ENCODE measurements around the gene CYBB.

Gene CYBB

GRCh38 chrX:37830371-37830770 is 50.5 kb downstream of the CYBB start:
- no peaks in the 10 kb centered on the region for H3K9me3 ChIP-seq (ENCODE audit: control insufficient read depth, insufficient read depth, low read depth, low read length)
- no peak overlapping the region for H3K27ac ChIP-seq (ENCODE audit: low read depth, low read length)
- no peaks in the 10 kb centered on the region; the same call in 1 of the 2 replicates for H3K27me3 ChIP-seq (ENCODE audit: control insufficient read depth, insufficient read depth, low read length)
- no peak overlapping the region for H3K4me3 ChIP-seq (ENCODE audit: low read depth, low read length)
- H3K4me1 ChIP-seq (ENCODE audit: control insufficient read depth, insufficient read depth, low read length), result no peaks in the 10 kb centered on the region
- no peak overlapping the region for H3K9ac ChIP-seq (ENCODE audit: low read length)
- H3K36me3 ChIP-seq (ENCODE audit: control insufficient read depth, insufficient read depth, low read length), result no peaks in the 10 kb centered on the region

- H3K4me3 ChIP-seq (ENCODE audit: low read depth, low read length), result no peak overlapping the region
- no peaks in the 10 kb centered on the region for H3K9me3 ChIP-seq (ENCODE audit: control insufficient read depth, insufficient read depth, low read depth, low read length)
- no peak overlapping the region for H3K9ac ChIP-seq (ENCODE audit: low read length)
- no peaks in the 10 kb centered on the region for H3K4me1 ChIP-seq (ENCODE audit: control insufficient read depth, insufficient read depth, low read length)
- H3K36me3 ChIP-seq (ENCODE audit: control insufficient read depth, insufficient read depth, low read length), result no peaks in the 10 kb centered on the region
- H3K27me3 ChIP-seq (ENCODE audit: control insufficient read depth, insufficient read depth, low read length), result no peaks in the 10 kb centered on the region; the same call in 1 of the 2 replicates
- H3K27ac ChIP-seq (ENCODE audit: low read depth, low read length), result no peak overlapping the region
These were observed 55.1 kb downstream of the CYBB start for GRCh38 chrX:37834937-37835336.

GRCh38 chrX:37840931-37841330 is 61.1 kb downstream of the CYBB start:
- H3K27ac ChIP-seq (ENCODE audit: low read depth, low read length), result no peak overlapping the region
- no peak overlapping the region for H3K4me3 ChIP-seq (ENCODE audit: low read depth, low read length)
- H3K9ac ChIP-seq (ENCODE audit: low read length), result no peak overlapping the region
- no peaks in the 10 kb centered on the region for H3K4me1 ChIP-seq (ENCODE audit: control insufficient read depth, insufficient read depth, low read length)
- H3K27me3 ChIP-seq (ENCODE audit: control insufficient read depth, insufficient read depth, low read length), result no peaks in the 10 kb centered on the region; the same call in 1 of the 2 replicates
- H3K9me3 ChIP-seq (ENCODE audit: control insufficient read depth, insufficient read depth, low read depth, low read length), result no peaks in the 10 kb centered on the region
- no peaks in the 10 kb centered on the region for H3K36me3 ChIP-seq (ENCODE audit: control insufficient read depth, insufficient read depth, low read length)

GRCh38 chrX:37844622-37845021 is 64.8 kb downstream of the CYBB start:
- no peaks in the 10 kb centered on the region; the same call in 1 of the 2 replicates for H3K27me3 ChIP-seq (ENCODE audit: control insufficient read depth, insufficient read depth, low read length)
- no peaks in the 10 kb centered on the region for H3K4me1 ChIP-seq (ENCODE audit: control insufficient read depth, insufficient read depth, low read length)
- no peak overlapping the region for H3K27ac ChIP-seq (ENCODE audit: low read depth, low read length)
- no peaks in the 10 kb centered on the region for H3K36me3 ChIP-seq (ENCODE audit: control insufficient read depth, insufficient read depth, low read length)
- H3K4me3 ChIP-seq (ENCODE audit: low read depth, low read length), result no peak overlapping the region
- no peak overlapping the region for H3K9ac ChIP-seq (ENCODE audit: low read length)
- H3K9me3 ChIP-seq (ENCODE audit: control insufficient read depth, insufficient read depth, low read depth, low read length), result no peaks in the 10 kb centered on the region

GRCh38 chrX:37846141-37846540 is 66.3 kb downstream of the CYBB start:
- H3K36me3 ChIP-seq (ENCODE audit: control insufficient read depth, insufficient read depth, low read length), result no peaks in the 10 kb centered on the region
- no peaks in the 10 kb centered on the region; the same call in 1 of the 2 replicates for H3K27me3 ChIP-seq (ENCODE audit: control insufficient read depth, insufficient read depth, low read length)
- H3K9ac ChIP-seq (ENCODE audit: low read length), result no peak overlapping the region
- H3K9me3 ChIP-seq (ENCODE audit: control insufficient read depth, insufficient read depth, low read depth, low read length), result 0 out of 2 replicates have a peak, but pooled peaks cover 2% of the 10 kb centered on the region
- no peak overlapping the region for H3K27ac ChIP-seq (ENCODE audit: low read depth, low read length)
- H3K4me3 ChIP-seq (ENCODE audit: low read depth, low read length), result no peak overlapping the region
- no peaks in the 10 kb centered on the region for H3K4me1 ChIP-seq (ENCODE audit: control insufficient read depth, insufficient read depth, low read length)

GRCh38 chrX:37846558-37846933 is 66.7 kb downstream of the CYBB start:
- H3K4me1 ChIP-seq (ENCODE audit: control insufficient read depth, insufficient read depth, low read length), result no peaks in the 10 kb centered on the region
- peak overlapping the region; percentile 80 for H3K4me3 ChIP-seq (ENCODE audit: low read depth, low read length)
- no peaks in the 10 kb centered on the region; the same call in 1 of the 2 replicates for H3K27me3 ChIP-seq (ENCODE audit: control insufficient read depth, insufficient read depth, low read length)
- H3K9me3 ChIP-seq (ENCODE audit: control insufficient read depth, insufficient read depth, low read depth, low read length), result 0 out of 2 replicates have a peak, but pooled peaks cover 2% of the 10 kb centered on the region
- H3K9ac ChIP-seq (ENCODE audit: low read length), result peak overlapping the region; percentile 66
- H3K36me3 ChIP-seq (ENCODE audit: control insufficient read depth, insufficient read depth, low read length), result no peaks in the 10 kb centered on the region
- no peak overlapping the region for H3K27ac ChIP-seq (ENCODE audit: low read depth, low read length)

- Histone ChIP-seq H3K27me3 (ENCODE audit: control insufficient read depth, insufficient read depth, low read length) (no peaks in the 10 kb centered on the region; the same call in 1 of the 2 replicates), H3K9ac (ENCODE audit: low read length) (peak within 1 kb of the TSS; percentile 66), H3K36me3 (ENCODE audit: control insufficient read depth, insufficient read depth, low read length) (no peaks in the 10 kb centered on the region), H3K4me3 (ENCODE audit: low read depth, low read length) (peak within 1 kb of the TSS; percentile 80), H3K9me3 (ENCODE audit: control insufficient read depth, insufficient read depth, low read depth, low read length) (0 out of 2 replicates have a peak, but pooled peaks cover 2% of the 10 kb centered on the region), H3K27ac (ENCODE audit: low read depth, low read length) (peak within 1 kb of the TSS; percentile 41; the same call in 1 of the 2 replicates), H3K4me1 (ENCODE audit: control insufficient read depth, insufficient read depth, low read length) (no peaks in the 10 kb centered on the region)
These were observed 67.3 kb downstream of the CYBB start, which contains the start of gene DYNLT3 for GRCh38 chrX:37846934-37847732. DYNLT3 (minus strand) TSS chrX:37847571; CDS start chrX:37847510, 61 bp downstream.

GRCh38 chrX:37847733-37848197 is 67.9 kb downstream of the CYBB start:
- Histone ChIP-seq H3K4me1 (ENCODE audit: control insufficient read depth, insufficient read depth, low read length) (no peaks in the 10 kb centered on the region), H3K9me3 (ENCODE audit: control insufficient read depth, insufficient read depth, low read depth, low read length) (0 out of 2 replicates have a peak, but pooled peaks cover 2% of the 10 kb centered on the region), H3K4me3 (ENCODE audit: low read depth, low read length) (peak overlapping the region; percentile 80), H3K27me3 (ENCODE audit: control insufficient read depth, insufficient read depth, low read length) (no peaks in the 10 kb centered on the region; the same call in 1 of the 2 replicates), H3K36me3 (ENCODE audit: control insufficient read depth, insufficient read depth, low read length) (no peaks in the 10 kb centered on the region), H3K9ac (ENCODE audit: low read length) (peak overlapping the region; percentile 5), H3K27ac (ENCODE audit: low read depth, low read length) (no peak overlapping the region)

GRCh38 chrX:37854148-37854547 is 74.3 kb downstream of the CYBB start:
- Histone ChIP-seq H3K9ac (ENCODE audit: low read length) (no peak overlapping the region), H3K4me3 (ENCODE audit: low read depth, low read length) (no peak overlapping the region), H3K4me1 (ENCODE audit: control insufficient read depth, insufficient read depth, low read length) (no peaks in the 10 kb centered on the region), H3K27me3 (ENCODE audit: control insufficient read depth, insufficient read depth, low read length) (no peaks in the 10 kb centered on the region; the same call in 1 of the 2 replicates), H3K36me3 (ENCODE audit: control insufficient read depth, insufficient read depth, low read length) (no peaks in the 10 kb centered on the region), H3K27ac (ENCODE audit: low read depth, low read length) (no peak overlapping the region), H3K9me3 (ENCODE audit: control insufficient read depth, insufficient read depth, low read depth, low read length) (peaks cover 8% of the 10 kb centered on the region)

GRCh38 chrX:37854748-37855147 is 74.9 kb downstream of the CYBB start:
- H3K9me3 ChIP-seq (ENCODE audit: control insufficient read depth, insufficient read depth, low read depth, low read length), result peaks cover 8% of the 10 kb centered on the region
- H3K4me3 ChIP-seq (ENCODE audit: low read depth, low read length), result no peak overlapping the region
- no peak overlapping the region for H3K27ac ChIP-seq (ENCODE audit: low read depth, low read length)
- no peaks in the 10 kb centered on the region for H3K4me1 ChIP-seq (ENCODE audit: control insufficient read depth, insufficient read depth, low read length)
- no peaks in the 10 kb centered on the region; the same call in 1 of the 2 replicates for H3K27me3 ChIP-seq (ENCODE audit: control insufficient read depth, insufficient read depth, low read length)
- no peaks in the 10 kb centered on the region for H3K36me3 ChIP-seq (ENCODE audit: control insufficient read depth, insufficient read depth, low read length)
- no peak overlapping the region for H3K9ac ChIP-seq (ENCODE audit: low read length)

- H3K4me3 ChIP-seq (ENCODE audit: low read depth, low read length), result no peak overlapping the region
- H3K36me3 ChIP-seq (ENCODE audit: control insufficient read depth, insufficient read depth, low read length), result no peaks in the 10 kb centered on the region
- H3K9me3 ChIP-seq (ENCODE audit: control insufficient read depth, insufficient read depth, low read depth, low read length), result peaks cover 6% of the 10 kb centered on the region
- no peaks in the 10 kb centered on the region; the same call in 1 of the 2 replicates for H3K4me1 ChIP-seq (ENCODE audit: control insufficient read depth, insufficient read depth, low read length)
- no peak overlapping the region for H3K27ac ChIP-seq (ENCODE audit: low read depth, low read length)
- no peak overlapping the region for H3K9ac ChIP-seq (ENCODE audit: low read length)
- no peaks in the 10 kb centered on the region for H3K27me3 ChIP-seq (ENCODE audit: control insufficient read depth, insufficient read depth, low read length)
These were observed 80.9 kb downstream of the CYBB start for GRCh38 chrX:37860721-37861120.
